OCI-LY1 (cell line): Measurements from ENCODE around the gene SDK1.

ENCODE experiments used
- EZH2 ChIP-seq: fragments of 200-600 bp; sonication (generic), shearing (Covaris generic); IDR thresholded peaks from 2 replicates; pipeline ENCODE4 v1.8.0; 2017; ENCODE audit warnings: borderline replicate concordance, mixed run types, mild to moderate bottlenecking, antibody characterized with exemption, low read length, moderate library complexity, mixed read lengths
- TF ChIP-seq, protein P1 (sequence below): fragments of 200-600 bp; sonication (generic), shearing (Covaris generic); IDR thresholded peaks from 2 replicates; pipeline ENCODE4 v1.5.1; 2017; ENCODE audit warnings: mild to moderate bottlenecking, antibody characterized with exemption, low read length, moderate library complexity, mixed read lengths

DNA sequence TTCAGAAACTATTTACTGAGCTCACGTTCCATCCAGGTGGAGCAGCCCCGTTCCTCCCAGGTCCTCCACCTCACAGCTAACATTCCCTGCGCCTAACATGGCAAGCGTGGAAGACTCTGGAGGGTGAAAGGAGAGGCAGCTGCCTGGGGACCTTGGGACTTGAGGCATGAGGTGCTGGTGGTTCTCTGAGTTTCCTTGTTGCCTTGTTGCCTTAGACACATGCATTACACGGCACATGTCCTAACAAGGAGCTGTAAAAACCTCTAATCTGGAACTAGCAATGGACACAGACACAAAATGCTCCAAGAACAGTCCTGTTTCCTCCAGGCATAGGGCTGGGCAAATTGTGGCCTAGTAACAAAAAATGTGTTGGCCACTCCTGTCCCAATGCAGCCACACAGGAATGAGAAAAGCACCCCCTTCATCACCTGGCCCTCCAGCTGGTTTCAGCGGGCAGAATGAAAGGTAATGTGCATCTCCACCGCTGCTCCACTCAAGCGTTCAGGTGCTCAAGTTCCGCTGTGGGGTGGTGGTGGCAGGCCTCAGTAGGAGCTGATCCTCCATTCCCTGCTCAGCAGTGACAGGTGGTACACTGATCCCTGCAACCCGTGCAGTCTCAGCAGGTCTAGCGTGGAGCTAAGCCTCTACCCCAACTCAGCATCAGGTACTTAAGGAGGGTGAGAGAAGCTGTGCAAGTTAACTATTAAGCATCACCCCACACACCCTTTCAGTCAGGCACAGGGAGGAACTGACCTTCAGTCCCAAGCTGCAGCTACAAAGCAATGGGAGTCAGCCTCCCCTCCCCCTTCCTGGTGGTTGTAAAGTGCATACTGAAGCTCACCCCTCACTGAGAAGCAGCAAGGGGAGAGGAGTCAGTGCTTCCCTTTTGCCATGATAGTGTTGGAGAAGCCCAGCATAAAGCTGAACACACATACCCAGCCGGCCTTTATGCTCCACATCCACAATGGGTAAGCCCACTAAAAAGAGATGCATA, 382.8 kb downstream of the SDK1 start:
- TF ChIP-seq, protein P1, sequence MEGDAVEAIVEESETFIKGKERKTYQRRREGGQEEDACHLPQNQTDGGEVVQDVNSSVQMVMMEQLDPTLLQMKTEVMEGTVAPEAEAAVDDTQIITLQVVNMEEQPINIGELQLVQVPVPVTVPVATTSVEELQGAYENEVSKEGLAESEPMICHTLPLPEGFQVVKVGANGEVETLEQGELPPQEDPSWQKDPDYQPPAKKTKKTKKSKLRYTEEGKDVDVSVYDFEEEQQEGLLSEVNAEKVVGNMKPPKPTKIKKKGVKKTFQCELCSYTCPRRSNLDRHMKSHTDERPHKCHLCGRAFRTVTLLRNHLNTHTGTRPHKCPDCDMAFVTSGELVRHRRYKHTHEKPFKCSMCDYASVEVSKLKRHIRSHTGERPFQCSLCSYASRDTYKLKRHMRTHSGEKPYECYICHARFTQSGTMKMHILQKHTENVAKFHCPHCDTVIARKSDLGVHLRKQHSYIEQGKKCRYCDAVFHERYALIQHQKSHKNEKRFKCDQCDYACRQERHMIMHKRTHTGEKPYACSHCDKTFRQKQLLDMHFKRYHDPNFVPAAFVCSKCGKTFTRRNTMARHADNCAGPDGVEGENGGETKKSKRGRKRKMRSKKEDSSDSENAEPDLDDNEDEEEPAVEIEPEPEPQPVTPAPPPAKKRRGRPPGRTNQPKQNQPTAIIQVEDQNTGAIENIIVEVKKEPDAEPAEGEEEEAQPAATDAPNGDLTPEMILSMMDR: no peak
- no peak for TF ChIP-seq EZH2
